GM04503 (cell line): ENCODE measurements around the gene BACH2.

Source experiments
- DNase-seq: peaks from one replicate; pipeline ENCODE4 v3.0.0-alpha.2; 2012; ENCODE audit warnings: low read depth

The BACH2 gene

GRCh38 chr6:90096818-90097217, 199.8 kb downstream of the BACH2 start:
- DNase-seq = no peak

- DNase-seq = no peak
Observed at GRCh38 chr6:90095788-90096187, 200.9 kb downstream of the BACH2 start.

- no peak for DNase-seq
Observed at GRCh38 chr6:90095145-90095544, 201.5 kb downstream of the BACH2 start.

GRCh38 chr6:90093558-90094073, 203.0 kb downstream of the BACH2 start:
- DNase-seq = no peak

- DNase-seq = no peak
Observed at GRCh38 chr6:90090866-90091265, 205.8 kb downstream of the BACH2 start.

GRCh38 chr6:90088009-90088408, 208.6 kb downstream of the BACH2 start:
- DNase-seq = no peak

- no peak for DNase-seq
Observed at GRCh38 chr6:90087106-90087833, 209.4 kb downstream of the BACH2 start.

GRCh38 chr6:90086517-90086916, 210.1 kb downstream of the BACH2 start:
- DNase-seq = no peak

- DNase-seq = no peak
Observed at GRCh38 chr6:90083891-90084290, 212.8 kb downstream of the BACH2 start.

GRCh38 chr6:90082847-90083246, 213.8 kb downstream of the BACH2 start:
- no peak for DNase-seq

GRCh38 chr6:90080876-90081481, 215.7 kb downstream of the BACH2 start:
- no peak for DNase-seq

GRCh38 chr6:90079560-90080490, 216.8 kb downstream of the BACH2 start:
- DNase-seq = no peak

GRCh38 chr6:90078513-90079289, 217.9 kb downstream of the BACH2 start:
- no peak for DNase-seq

GRCh38 chr6:90076511-90077415, 219.9 kb downstream of the BACH2 start:
- no peak for DNase-seq

GRCh38 chr6:90074161-90074850, 222.3 kb downstream of the BACH2 start:
- DNase-seq = no peak

- no peak for DNase-seq
Observed at GRCh38 chr6:90072935-90073464, 223.6 kb downstream of the BACH2 start.

GRCh38 chr6:90072501-90072900, 224.1 kb downstream of the BACH2 start:
- DNase-seq = no peak

- no peak for DNase-seq
Observed at GRCh38 chr6:90068703-90069523, 227.7 kb downstream of the BACH2 start.

- DNase-seq = no peak
Observed at GRCh38 chr6:90068264-90068663, 228.4 kb downstream of the BACH2 start.
